H9 (cell line): ENCODE data around the gene KCNMA1. TPM values are rescaled to one million over a fixed set of nuclear protein-coding genes. Genes with fewer than 3 reads are reported as not detected.

Experiments
- DNase-seq: peaks from one replicate; pipeline ENCODE4 v3.0.0-alpha.2; 2017
- H2AFZ ChIP-seq: one replicate; pipeline ENCODE4 v1.6.1; 2013; ENCODE audit warnings: mild to moderate bottlenecking, low read length, control low read depth, moderate library complexity
- H2AK5ac ChIP-seq: 2 replicates; pipeline ENCODE4 v1.6.1; 2013; ENCODE audit warnings: low read length, control low read depth, mixed read lengths; ENCODE audit not compliant: insufficient read length
- H2BK120ac ChIP-seq: one replicate; pipeline ENCODE4 v1.6.1; 2013; ENCODE audit warnings: low read depth, mild to moderate bottlenecking, low read length, control low read depth, inconsistent platforms; ENCODE audit not compliant: poor library complexity, severe bottlenecking
- H2BK12ac ChIP-seq: 2 replicates; pipeline ENCODE4 v1.6.1; 2013; ENCODE audit warnings: low read length, control low read depth, mixed read lengths, low read depth; ENCODE audit not compliant: insufficient read length
- H2BK15ac ChIP-seq: 2 replicates; pipeline ENCODE4 v1.6.1; 2013; ENCODE audit warnings: low read depth, low read length, control low read depth
- H2BK20ac ChIP-seq: one replicate; pipeline ENCODE4 v1.6.1; 2013; ENCODE audit warnings: low read depth, mild to moderate bottlenecking, low read length, control low read depth, inconsistent platforms; ENCODE audit not compliant: poor library complexity, severe bottlenecking
- H2BK5ac ChIP-seq: 2 replicates; pipeline ENCODE4 v1.6.1; 2013; ENCODE audit warnings: low read length, control low read depth, mixed read lengths; ENCODE audit not compliant: insufficient read length
- H3K14ac ChIP-seq: 2 replicates; pipeline ENCODE4 v1.6.1; 2013; ENCODE audit warnings: low read length, control low read depth; ENCODE audit not compliant: insufficient read depth
- H3K18ac ChIP-seq: 2 replicates; pipeline ENCODE4 v1.6.1; 2013; ENCODE audit warnings: low read depth, mild to moderate bottlenecking, mixed read lengths, low read length, control low read depth; ENCODE audit not compliant: insufficient read length
- H3K23ac ChIP-seq: 2 replicates; pipeline ENCODE4 v1.6.1; 2013; ENCODE audit warnings: low read length, control low read depth, mixed read lengths, low read depth; ENCODE audit not compliant: insufficient read length
- H3K23me2 ChIP-seq: 2 replicates; pipeline ENCODE4 v1.6.1; 2013; ENCODE audit warnings: low read depth, mild to moderate bottlenecking, mixed read lengths, low read length, control low read depth; ENCODE audit not compliant: insufficient read length, poor library complexity, severe bottlenecking
- H3K27ac ChIP-seq: 2 replicates; pipeline ENCODE4 v1.5.1; 2013; ENCODE audit warnings: low read length, control low read depth, mixed read lengths, low read depth; ENCODE audit not compliant: insufficient read length
- H3K27me3 ChIP-seq: 2 replicates; pipeline ENCODE4 v1.6.1; 2013; ENCODE audit warnings: low read length, control low read depth, inconsistent platforms; ENCODE audit not compliant: insufficient read depth
- H3K4ac ChIP-seq: 2 replicates; pipeline ENCODE4 v1.6.1; 2013; ENCODE audit warnings: low read depth, mild to moderate bottlenecking, control low read depth, inconsistent platforms, low read length, moderate library complexity
- H3K4me1 ChIP-seq: 2 replicates; pipeline ENCODE4 v1.6.1; 2013; ENCODE audit warnings: low read length, control low read depth, inconsistent platforms; ENCODE audit not compliant: insufficient read depth
- H3K4me2 ChIP-seq: 2 replicates; pipeline ENCODE4 v1.6.1; 2013; ENCODE audit warnings: low read length, control low read depth, mixed read lengths; ENCODE audit not compliant: insufficient read length, insufficient read depth
- H3K56ac ChIP-seq: 2 replicates; pipeline ENCODE4 v1.6.1; 2013; ENCODE audit warnings: low read depth, mild to moderate bottlenecking, mixed read lengths, low read length, control low read depth; ENCODE audit not compliant: insufficient read length
- H3K79me1 ChIP-seq: 2 replicates; pipeline ENCODE4 v1.6.1; 2013; ENCODE audit warnings: low read depth, mild to moderate bottlenecking, moderate library complexity, low read length, control low read depth, inconsistent platforms; ENCODE audit not compliant: insufficient read depth, poor library complexity, severe bottlenecking
- H3K79me2 ChIP-seq: 2 replicates; pipeline ENCODE4 v1.6.1; 2013; ENCODE audit warnings: low read length, control low read depth, inconsistent platforms; ENCODE audit not compliant: insufficient read depth
- H3K9ac ChIP-seq: 2 replicates; pipeline ENCODE4 v1.6.1; 2013; ENCODE audit warnings: low read length, control low read depth, mixed read lengths; ENCODE audit not compliant: insufficient read length; ENCODE audit errors: extremely low read depth
- H3K9me3 ChIP-seq: one replicate; pipeline ENCODE4 v1.6.1; 2013; ENCODE audit warnings: low read depth, low read length, inconsistent platforms; ENCODE audit not compliant: control insufficient read depth
- H3T11ph ChIP-seq: one replicate; pipeline ENCODE4 v1.6.1; 2013; ENCODE audit warnings: mild to moderate bottlenecking, low read length, control low read depth, inconsistent platforms
- H4K20me1 ChIP-seq: one replicate; pipeline ENCODE4 v1.6.1; 2013; ENCODE audit not compliant: control insufficient read depth, insufficient read length, insufficient read depth
- H4K5ac ChIP-seq: 2 replicates; pipeline ENCODE4 v1.6.1; 2013; ENCODE audit warnings: low read depth, mild to moderate bottlenecking, mixed read lengths, low read length, control low read depth; ENCODE audit not compliant: insufficient read length
- H4K8ac ChIP-seq: replicated peaks from 2 replicates; pipeline ENCODE4 v1.6.1; 2013; ENCODE audit warnings: low read length, control low read depth, mixed read lengths, low read depth; ENCODE audit not compliant: insufficient read length
- H4K91ac ChIP-seq: 2 replicates; pipeline ENCODE4 v1.6.1; 2013; ENCODE audit warnings: low read depth, mild to moderate bottlenecking, moderate library complexity, mixed read lengths, low read length, control low read depth; ENCODE audit not compliant: insufficient read length
- H3K27ac Mint-ChIP-seq, 3 experiments: 2 replicates in 2 of 3; 3 replicates in 1 of 3; pipeline ENCODE4 v1.8.0; 2020 to 2021; ENCODE audit warnings: mixed read lengths in 3 of 3, mild to moderate bottlenecking in 1 of 3, moderate library complexity in 1 of 3
- H3K27me3 Mint-ChIP-seq: 2 replicates; pipeline ENCODE4 v1.8.0; 2021; ENCODE audit warnings: low read depth, mild to moderate bottlenecking, moderate library complexity, mixed read lengths
- H3K36me3 Mint-ChIP-seq, 3 experiments: 2 replicates in 2 of 3; 3 replicates in 1 of 3; pipeline ENCODE4 v1.8.0; 2020 to 2021; ENCODE audit warnings: low read depth in 3 of 3, mixed read lengths in 3 of 3; ENCODE audit not compliant: insufficient read depth in 1 of 3
- H3K4me1 Mint-ChIP-seq, 2 experiments: 2 replicates each; pipeline ENCODE4 v1.8.0; 2020; ENCODE audit warnings: mixed read lengths in 2 of 2
- H3K4me3 Mint-ChIP-seq, 2 experiments: 2 replicates in 1 of 2; 3 replicates in 1 of 2; pipeline ENCODE4 v1.8.0; 2020 to 2021; ENCODE audit warnings: mild to moderate bottlenecking in 2 of 2, mixed read lengths in 2 of 2, moderate library complexity in 1 of 2
- H3K9me3 Mint-ChIP-seq, 2 experiments: 2 replicates in 1 of 2; 3 replicates in 1 of 2; pipeline ENCODE4 v1.8.0; 2020; ENCODE audit warnings: mild to moderate bottlenecking in 2 of 2, mixed read lengths in 2 of 2, moderate library complexity in 1 of 2
- WGBS: extraction: QIAGEN DNeasy Blood & Tissue Kit; methylation state at CpG from one replicate; pipeline ENCODE4 v1.1.7; 2013; ENCODE audit warnings: missing lambda C conversion rate, low lambda C conversion rate, mixed read lengths; ENCODE audit not compliant: insufficient read length; ENCODE audit errors: extremely low coverage; 5-methylcytosine and 5-hydroxymethylcytosine counted together
- total RNA-seq: library from RNA; stranded (reverse); gene quantifications from 2 replicates; pipeline ENCODE4 v1.2.1, GENCODE V29; 2021
- TF ChIP-seq, protein P1 (sequence below): fragments of 200-600 bp; sonication (generic); conservative IDR thresholded peaks from 3 replicates; pipeline ENCODE4 v1.8.0; 2021; ENCODE audit warnings: antibody characterized with exemption, mild to moderate bottlenecking

The KCNMA1 gene
- total RNA-seq, 1 experiment from 2014 or later = 2.0 TPM

GRCh38 chr10:77371848-77372799, 265.5 kb downstream of the KCNMA1 start:
- Mint-ChIP-seq H3K9me3 (peaks cover 0 to 10% of the 10 kb centered on the region in 2 experiments; a peak in 4 of 5 replicates), H3K27me3 (no peaks in the 10 kb centered on the region; the same call in 1 of the 2 replicates), H3K36me3 (peaks cover 0 to 1% (median 0%) of the 10 kb centered on the region in 3 experiments; a peak in 3 of 7 replicates), H3K4me3 (no peak overlapping the region), H3K4me1 (peaks cover 9 to 10% of the 10 kb centered on the region in 2 experiments), H3K27ac (peak overlapping the region in 2 of 3 experiments; percentile 4 to 8; a peak in 4 of 7 replicates)
- Histone ChIP-seq H4K20me1 (no peaks in the 10 kb centered on the region), H3K9ac (no peak overlapping the region), H2AFZ (no peak overlapping the region), H4K5ac (no peak overlapping the region), H3K27ac (no peak overlapping the region), H2BK5ac (no peak overlapping the region), H2BK120ac (no peak overlapping the region), H3K23me2 (no peaks in the 10 kb centered on the region), H3K27me3 (no peaks in the 10 kb centered on the region), H3K79me2 (no peaks in the 10 kb centered on the region), H3K56ac (no peak overlapping the region), H3K4ac (no peak overlapping the region), H2BK15ac (no peak overlapping the region), H3K23ac (no peak overlapping the region), H3K14ac (no peak overlapping the region), H2BK20ac (no peak overlapping the region), H3K79me1 (no peaks in the 10 kb centered on the region), H4K91ac (no peak overlapping the region), H2BK12ac (no peak overlapping the region), H3K9me3 (no peaks in the 10 kb centered on the region), H3K4me2 (no peak overlapping the region), H3K4me1 (peaks cover 5% of the 10 kb centered on the region; the same call in 1 of the 2 replicates), H3K18ac (no peak overlapping the region), H2AK5ac (no peak overlapping the region), H4K8ac (no peak overlapping the region), H3T11ph (no peak overlapping the region)
- WGBS = no CpG with 5 or more reads among the region's 7 CpGs
- DNase-seq = no peak
- TF ChIP-seq, protein P1, sequence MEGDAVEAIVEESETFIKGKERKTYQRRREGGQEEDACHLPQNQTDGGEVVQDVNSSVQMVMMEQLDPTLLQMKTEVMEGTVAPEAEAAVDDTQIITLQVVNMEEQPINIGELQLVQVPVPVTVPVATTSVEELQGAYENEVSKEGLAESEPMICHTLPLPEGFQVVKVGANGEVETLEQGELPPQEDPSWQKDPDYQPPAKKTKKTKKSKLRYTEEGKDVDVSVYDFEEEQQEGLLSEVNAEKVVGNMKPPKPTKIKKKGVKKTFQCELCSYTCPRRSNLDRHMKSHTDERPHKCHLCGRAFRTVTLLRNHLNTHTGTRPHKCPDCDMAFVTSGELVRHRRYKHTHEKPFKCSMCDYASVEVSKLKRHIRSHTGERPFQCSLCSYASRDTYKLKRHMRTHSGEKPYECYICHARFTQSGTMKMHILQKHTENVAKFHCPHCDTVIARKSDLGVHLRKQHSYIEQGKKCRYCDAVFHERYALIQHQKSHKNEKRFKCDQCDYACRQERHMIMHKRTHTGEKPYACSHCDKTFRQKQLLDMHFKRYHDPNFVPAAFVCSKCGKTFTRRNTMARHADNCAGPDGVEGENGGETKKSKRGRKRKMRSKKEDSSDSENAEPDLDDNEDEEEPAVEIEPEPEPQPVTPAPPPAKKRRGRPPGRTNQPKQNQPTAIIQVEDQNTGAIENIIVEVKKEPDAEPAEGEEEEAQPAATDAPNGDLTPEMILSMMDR = no peak
